ENCODE results near the gene FOSL1. TPM values are rescaled to one million over a fixed set of nuclear protein-coding genes. Genes with fewer than 3 reads are reported as not detected.

Gene FOSL1
- total RNA-seq: 1 to 10 TPM; 2.3 to 3.8 TPM

- ATAC-seq: peak; percentile 88
- Mint-ChIP-seq H3K27ac (peak within 1 kb of the TSS; percentile 71), H3K27me3 (ENCODE audit: low read depth) (no peaks in the 10 kb centered on the region), H3K4me1 (ENCODE audit: low read depth) (peaks cover 59% of the 10 kb centered on the region), H3K4me3 (peak within 1 kb of the TSS; percentile 66), H3K9me3 (ENCODE audit: insufficient read depth) (no peaks in the 10 kb centered on the region), H3K36me3 (ENCODE audit: low read depth) (peaks cover 5% of the 10 kb centered on the region)
- DNase-seq: peak; percentile 94
- CTCF ChIA-PET: interaction anchor here (0.5 to 3.7 kb wide), 7 partner anchors 10 to 438 kb away, joined by 3 to 55 read pairs (median 8); partner anchors contain the start of genes CCDC85B, FIBP and MUS81
- POLR2A ChIA-PET: interaction anchor here (1.2 to 6.5 kb wide), 4 partner anchors 9 to 53 kb away, joined by 3 to 64 read pairs (median 8); partner anchors contain the start of genes CCDC85B and FIBP
Observed at GRCh38 chr11:65900125-65900898, at the start of gene FOSL1. Gene FOSL1, minus strand, starts transcription at chr11:65900388. Its CDS starts 49 bp downstream, at chr11:65900339.

GRCh38 chr11:65947603-65948125 lies 47.5 kb upstream of the FOSL1 start:
- Mint-ChIP-seq H3K36me3 (ENCODE audit: low read depth) (no peaks in the 10 kb centered on the region), H3K4me3 (no peak overlapping the region), H3K27ac (no peak overlapping the region), H3K4me1 (ENCODE audit: low read depth) (no peaks in the 10 kb centered on the region), H3K9me3 (ENCODE audit: insufficient read depth) (no peaks in the 10 kb centered on the region), H3K27me3 (ENCODE audit: low read depth) (peaks cover 10% of the 10 kb centered on the region)
- POLR2A ChIA-PET: no interaction called here
- ATAC-seq: no peak
- CTCF ChIA-PET: interaction anchor here (1.2 to 1.3 kb wide), 3 partner anchors 11 to 59 kb away, joined by 4 to 6 read pairs (median 4); partner anchors contain the start of gene FIBP
- DNase-seq: no peak

GRCh38 chr11:65947133-65947532 lies 46.9 kb upstream of the FOSL1 start:
- DNase-seq (no peak), ATAC-seq (no peak)
- no peak overlapping the region for H3K27ac Mint-ChIP-seq
- CTCF ChIA-PET: no interaction called here
- no peak overlapping the region for H3K4me3 Mint-ChIP-seq
- no peaks in the 10 kb centered on the region for H3K4me1 Mint-ChIP-seq (ENCODE audit: low read depth)
- H3K9me3 Mint-ChIP-seq (ENCODE audit: insufficient read depth): no peaks in the 10 kb centered on the region
- POLR2A ChIA-PET: no interaction called here
- peaks cover 9% of the 10 kb centered on the region for H3K27me3 Mint-ChIP-seq (ENCODE audit: low read depth)
- no peaks in the 10 kb centered on the region for H3K36me3 Mint-ChIP-seq (ENCODE audit: low read depth)

GRCh38 chr11:65946655-65947054 lies 46.5 kb upstream of the FOSL1 start:
- CTCF ChIA-PET: no interaction called here
- Mint-ChIP-seq H3K4me1 (ENCODE audit: low read depth) (no peaks in the 10 kb centered on the region), H3K27ac (no peak overlapping the region), H3K27me3 (ENCODE audit: low read depth) (peaks cover 8% of the 10 kb centered on the region), H3K4me3 (no peak overlapping the region), H3K36me3 (ENCODE audit: low read depth) (no peaks in the 10 kb centered on the region), H3K9me3 (ENCODE audit: insufficient read depth) (no peaks in the 10 kb centered on the region)
- no peak for ATAC-seq
- no peak for DNase-seq
- POLR2A ChIA-PET: no interaction called here

DNA sequence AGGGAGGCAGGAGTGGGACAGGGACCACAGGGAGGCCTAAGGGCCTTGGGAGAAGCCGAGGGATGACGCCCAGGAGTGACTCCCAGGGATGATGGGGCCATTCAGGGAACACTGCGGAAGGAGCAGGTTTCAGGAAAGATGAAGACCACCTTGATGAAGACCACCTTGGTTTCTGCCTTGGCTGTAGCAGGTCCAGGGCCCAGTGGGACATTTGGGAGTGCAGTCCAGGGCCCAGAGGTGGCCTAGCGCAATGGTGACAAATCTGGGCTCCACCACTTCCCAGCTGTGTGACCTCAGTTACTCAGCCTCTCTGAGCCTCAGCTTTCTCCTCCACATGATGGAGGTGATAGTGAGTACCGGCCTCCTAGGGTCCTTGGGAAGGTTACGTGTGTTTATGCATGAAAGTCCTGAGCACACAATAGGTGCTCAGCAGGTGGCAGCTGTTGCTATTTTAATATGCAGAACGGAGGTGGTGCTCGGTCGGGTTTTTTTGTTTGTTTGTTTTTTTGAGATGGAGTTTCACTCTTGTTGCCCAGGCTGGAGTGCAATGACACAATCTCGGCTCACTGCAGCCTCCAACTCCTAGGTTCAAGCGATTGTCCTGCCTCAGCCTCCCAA lies 45.9 kb upstream of the FOSL1 start:
- no peak for DNase-seq
- Mint-ChIP-seq H3K36me3 (ENCODE audit: low read depth) (no peaks in the 10 kb centered on the region), H3K9me3 (ENCODE audit: insufficient read depth) (no peaks in the 10 kb centered on the region), H3K4me1 (ENCODE audit: low read depth) (no peaks in the 10 kb centered on the region), H3K4me3 (no peak overlapping the region), H3K27me3 (ENCODE audit: low read depth) (peaks cover 11% of the 10 kb centered on the region), H3K27ac (no peak overlapping the region)
- ATAC-seq: no peak
- POLR2A ChIA-PET: no interaction called here
- CTCF ChIA-PET: no interaction called here

DNA sequence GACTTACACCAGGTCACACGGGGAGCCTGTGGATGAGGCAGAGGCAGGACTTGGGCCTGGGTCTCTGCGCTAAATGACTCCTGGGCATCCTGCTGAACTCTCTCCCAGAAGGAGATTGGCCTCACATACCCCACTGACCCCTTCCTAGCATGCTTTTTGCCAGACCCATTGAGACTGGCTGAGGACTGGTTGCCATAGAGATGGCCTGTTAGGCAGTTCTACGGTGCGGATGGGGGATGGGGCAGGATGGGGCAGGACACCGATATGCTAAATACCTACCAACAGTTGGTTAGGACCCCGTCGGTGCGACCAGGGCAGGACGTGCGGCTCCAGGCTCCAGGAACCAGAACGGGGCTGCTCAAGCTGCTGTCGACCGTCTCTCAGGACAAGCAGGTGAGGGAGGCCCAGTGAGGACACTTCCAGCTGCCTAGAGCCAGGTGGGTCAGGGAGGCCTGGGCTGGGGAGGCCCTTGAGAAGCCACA lies 45.3 kb upstream of the FOSL1 start, which contains the start of gene TSGA10IP:
Gene TSGA10IP (plus strand): TSS at position 51 of the 482 bp plus-strand sequence. CDS start 196 bp downstream, at position 247.
- H3K36me3 Mint-ChIP-seq (ENCODE audit: low read depth): no peaks in the 10 kb centered on the region
- H3K27ac Mint-ChIP-seq: no peak within 1 kb of the TSS
- no peak within 1 kb of the TSS for H3K4me3 Mint-ChIP-seq
- ATAC-seq (no peak), DNase-seq (no peak)
- no peaks in the 10 kb centered on the region for H3K4me1 Mint-ChIP-seq (ENCODE audit: low read depth)
- CTCF ChIA-PET: no interaction called here
- POLR2A ChIA-PET: no interaction called here
- no peaks in the 10 kb centered on the region for H3K9me3 Mint-ChIP-seq (ENCODE audit: insufficient read depth)
- H3K27me3 Mint-ChIP-seq (ENCODE audit: low read depth): peaks cover 10% of the 10 kb centered on the region

DNA sequence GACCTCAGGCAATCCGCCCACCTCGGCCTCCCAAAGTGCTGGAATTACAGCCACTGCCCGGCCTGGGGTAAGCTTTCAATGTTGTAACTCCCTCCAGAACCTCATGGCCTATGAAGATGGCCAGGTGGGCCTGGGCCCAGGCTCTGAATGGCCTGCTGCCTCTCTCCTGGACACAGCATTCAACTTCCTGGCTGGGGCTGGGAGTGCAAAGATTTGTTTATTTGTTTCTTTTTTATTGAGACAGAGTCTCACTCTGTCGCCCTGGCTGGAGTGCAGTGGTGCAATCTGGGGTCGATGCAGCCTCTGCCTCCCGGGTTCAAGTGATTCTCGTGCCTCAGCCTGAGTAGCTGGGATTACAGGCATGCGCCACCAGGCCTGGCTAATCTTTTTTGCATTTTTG lies 44.6 kb upstream of the FOSL1 start:
- ChIA-PET POLR2A (no interaction called here), CTCF (interaction anchor here (1.8 kb wide), 1 partner anchor 12 kb away, joined by 9 read pairs; no protein-coding TSS in a partner anchor)

DNA sequence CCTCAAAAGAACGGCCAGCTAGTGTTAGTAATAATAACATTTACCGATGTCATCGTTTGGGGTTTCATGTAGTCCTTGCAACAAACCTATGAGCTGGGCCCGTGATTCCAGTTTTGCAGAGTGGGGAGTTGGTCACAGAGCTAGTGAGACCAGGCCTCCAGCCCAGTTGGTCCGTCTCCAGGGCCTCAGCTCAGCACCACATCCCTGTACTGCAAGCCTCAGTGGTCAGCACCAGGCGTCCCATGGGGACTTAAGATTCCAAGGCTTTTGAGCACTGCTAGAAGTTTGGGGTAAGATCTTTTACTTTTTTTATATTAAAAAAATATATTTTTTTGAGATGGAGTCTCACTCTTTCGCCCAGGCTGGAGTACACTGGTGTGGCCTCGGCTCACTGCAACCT lies 44.0 kb upstream of the FOSL1 start:
- POLR2A ChIA-PET: no interaction called here
- Mint-ChIP-seq H3K27ac (no peak overlapping the region), H3K36me3 (ENCODE audit: low read depth) (no peaks in the 10 kb centered on the region), H3K4me3 (no peak overlapping the region), H3K27me3 (ENCODE audit: low read depth) (peaks cover 13% of the 10 kb centered on the region), H3K9me3 (ENCODE audit: insufficient read depth) (no peaks in the 10 kb centered on the region), H3K4me1 (ENCODE audit: low read depth) (no peaks in the 10 kb centered on the region)
- ATAC-seq: no peak
- DNase-seq: no peak
- CTCF ChIA-PET: interaction anchor here (1.8 kb wide), 1 partner anchor 12 kb away, joined by 9 read pairs; no protein-coding TSS in a partner anchor

More for the DNA sequence above, 44.6 kb upstream of the FOSL1 start:
- Mint-ChIP-seq H3K27ac (no peak overlapping the region), H3K36me3 (ENCODE audit: low read depth) (no peaks in the 10 kb centered on the region), H3K4me1 (ENCODE audit: low read depth) (no peaks in the 10 kb centered on the region), H3K4me3 (no peak overlapping the region), H3K9me3 (ENCODE audit: insufficient read depth) (no peaks in the 10 kb centered on the region), H3K27me3 (ENCODE audit: low read depth) (peaks cover 13% of the 10 kb centered on the region)
- ATAC-seq (no peak), DNase-seq (no peak)

GRCh38 chr11:65942531-65942930 lies 42.3 kb upstream of the FOSL1 start:
- ChIA-PET POLR2A (no interaction called here), CTCF (interaction anchor here (0.6 kb wide), 1 partner anchor 14 kb away, joined by 3 read pairs; no protein-coding TSS in a partner anchor)
- no peak overlapping the region for H3K4me3 Mint-ChIP-seq
- no peak overlapping the region for H3K27ac Mint-ChIP-seq
- peaks cover 17% of the 10 kb centered on the region for H3K27me3 Mint-ChIP-seq (ENCODE audit: low read depth)
- no peaks in the 10 kb centered on the region for H3K9me3 Mint-ChIP-seq (ENCODE audit: insufficient read depth)
- H3K4me1 Mint-ChIP-seq (ENCODE audit: low read depth): no peaks in the 10 kb centered on the region
- ATAC-seq: no peak
- DNase-seq: no peak
- H3K36me3 Mint-ChIP-seq (ENCODE audit: low read depth): no peaks in the 10 kb centered on the region

DNA sequence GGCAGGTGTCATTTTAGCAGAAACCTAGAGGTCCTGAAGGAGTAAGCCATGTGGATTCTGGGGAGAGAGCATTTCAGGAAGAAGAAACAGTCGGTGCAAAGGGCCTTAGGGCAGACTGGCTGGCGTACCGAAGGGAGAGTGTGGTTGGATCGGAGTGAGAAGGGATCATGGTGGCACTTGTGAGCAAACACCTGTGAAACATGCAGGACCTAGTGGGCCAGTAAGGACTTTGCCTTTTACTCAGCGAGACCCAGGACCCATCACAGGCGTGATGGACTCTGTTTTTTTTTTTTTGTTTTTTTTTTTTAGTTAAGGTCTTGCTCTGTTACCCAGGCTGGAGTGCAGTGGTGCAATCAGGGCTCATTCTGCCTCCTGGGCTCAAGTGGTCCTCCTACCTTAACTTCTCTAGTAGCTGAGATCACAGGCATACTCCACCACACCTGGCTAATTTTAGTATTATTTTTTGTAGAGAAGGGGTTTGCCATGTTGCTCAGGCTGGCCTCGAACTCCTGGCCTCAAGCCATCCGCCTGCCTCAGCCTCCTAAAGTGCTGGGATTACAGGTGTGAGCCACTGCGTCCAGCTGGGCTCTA lies 41.6 kb upstream of the FOSL1 start:
- Mint-ChIP-seq H3K9me3 (ENCODE audit: insufficient read depth) (no peaks in the 10 kb centered on the region), H3K27ac (no peak overlapping the region), H3K36me3 (ENCODE audit: low read depth) (no peaks in the 10 kb centered on the region), H3K4me1 (ENCODE audit: low read depth) (no peaks in the 10 kb centered on the region), H3K27me3 (ENCODE audit: low read depth) (peaks cover 20% of the 10 kb centered on the region), H3K4me3 (no peak overlapping the region)
- ChIA-PET POLR2A (interaction anchor here (1.5 kb wide), 1 partner anchor 10 kb away, joined by 3 read pairs; no protein-coding TSS in a partner anchor), CTCF (no interaction called here)
- DNase-seq: no peak
- no peak for ATAC-seq

DNA sequence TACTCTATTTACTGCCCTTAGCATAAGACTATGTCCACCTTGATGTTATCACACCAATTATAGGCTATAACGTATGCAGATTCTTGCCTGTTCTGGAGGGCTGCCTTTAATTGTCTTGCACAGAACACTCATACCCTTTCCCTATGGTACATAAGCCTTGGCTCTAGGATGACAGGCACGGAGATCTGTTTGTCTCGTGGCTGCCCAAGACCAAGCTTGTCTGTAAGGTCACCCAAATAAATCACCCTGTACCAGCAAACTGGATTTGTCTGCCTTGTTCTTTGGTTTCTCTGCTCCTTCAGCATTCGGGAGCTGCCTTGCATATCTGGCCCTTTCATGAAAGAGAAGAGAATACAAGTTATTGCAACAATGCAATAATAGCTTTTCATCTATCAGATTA lies 37.6 kb upstream of the FOSL1 start:
- H3K4me3 Mint-ChIP-seq: no peak overlapping the region
- H3K36me3 Mint-ChIP-seq (ENCODE audit: low read depth): no peaks in the 10 kb centered on the region
- ATAC-seq (no peak), DNase-seq (no peak)
- peaks cover 20% of the 10 kb centered on the region for H3K27me3 Mint-ChIP-seq (ENCODE audit: low read depth)
- no peaks in the 10 kb centered on the region for H3K9me3 Mint-ChIP-seq (ENCODE audit: insufficient read depth)
- POLR2A ChIA-PET: interaction anchor here (0.6 to 0.9 kb wide), 2 partner anchors 37 to 210 kb away, joined by 5 read pairs; no protein-coding TSS in a partner anchor
- H3K4me1 Mint-ChIP-seq (ENCODE audit: low read depth): peaks cover 3% of the 10 kb centered on the region
- no peak overlapping the region for H3K27ac Mint-ChIP-seq
- CTCF ChIA-PET: interaction anchor here (0.7 to 1.0 kb wide), 2 partner anchors 19 to 48 kb away, joined by 3 read pairs; no protein-coding TSS in a partner anchor
